Measurements from ENCODE around the gene ACER1.

Gene ACER1

DNA sequence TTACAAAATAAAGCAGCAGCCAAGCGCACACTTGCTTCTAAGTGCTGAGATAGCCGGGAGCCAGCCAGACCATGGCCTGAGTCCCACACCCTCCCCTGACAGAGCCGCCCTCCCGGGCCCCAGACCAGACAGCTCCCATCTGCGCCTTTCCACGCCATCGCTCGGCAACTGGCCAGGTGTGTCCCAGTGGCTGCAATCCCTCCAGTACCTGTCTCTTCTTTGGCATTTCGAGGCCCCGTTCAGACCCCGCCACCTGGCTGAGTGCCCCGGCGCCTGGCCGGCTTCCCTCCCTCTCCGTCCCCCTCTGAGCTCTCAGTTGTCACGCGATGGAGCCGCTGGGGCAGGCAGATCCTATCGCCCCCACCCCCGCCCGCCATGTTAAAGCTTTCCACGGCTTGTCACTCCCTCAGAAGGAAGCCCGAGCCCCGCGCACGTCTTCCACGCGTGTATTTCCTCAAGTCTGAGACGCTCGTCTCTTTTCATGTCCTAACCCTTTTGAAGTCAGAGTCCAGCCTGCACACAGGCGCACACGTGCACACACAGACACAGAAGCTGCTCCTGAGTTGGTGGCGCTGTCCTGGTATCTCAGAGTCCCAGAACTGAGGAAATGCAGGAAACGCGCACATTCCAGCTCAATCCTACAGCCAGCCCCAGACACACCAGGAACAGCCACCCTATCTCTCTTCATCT lies 61.5 kb downstream of the ACER1 start:
- TF ChIP-seq, protein P1, sequence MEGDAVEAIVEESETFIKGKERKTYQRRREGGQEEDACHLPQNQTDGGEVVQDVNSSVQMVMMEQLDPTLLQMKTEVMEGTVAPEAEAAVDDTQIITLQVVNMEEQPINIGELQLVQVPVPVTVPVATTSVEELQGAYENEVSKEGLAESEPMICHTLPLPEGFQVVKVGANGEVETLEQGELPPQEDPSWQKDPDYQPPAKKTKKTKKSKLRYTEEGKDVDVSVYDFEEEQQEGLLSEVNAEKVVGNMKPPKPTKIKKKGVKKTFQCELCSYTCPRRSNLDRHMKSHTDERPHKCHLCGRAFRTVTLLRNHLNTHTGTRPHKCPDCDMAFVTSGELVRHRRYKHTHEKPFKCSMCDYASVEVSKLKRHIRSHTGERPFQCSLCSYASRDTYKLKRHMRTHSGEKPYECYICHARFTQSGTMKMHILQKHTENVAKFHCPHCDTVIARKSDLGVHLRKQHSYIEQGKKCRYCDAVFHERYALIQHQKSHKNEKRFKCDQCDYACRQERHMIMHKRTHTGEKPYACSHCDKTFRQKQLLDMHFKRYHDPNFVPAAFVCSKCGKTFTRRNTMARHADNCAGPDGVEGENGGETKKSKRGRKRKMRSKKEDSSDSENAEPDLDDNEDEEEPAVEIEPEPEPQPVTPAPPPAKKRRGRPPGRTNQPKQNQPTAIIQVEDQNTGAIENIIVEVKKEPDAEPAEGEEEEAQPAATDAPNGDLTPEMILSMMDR (conservative IDR thresholded peaks at IDR 0.05; ENCODE audit: low read length), result peak; percentile 37; the same call in 1 of the 2 replicates
- peak; percentile 89 for DNase-seq (ENCODE audit: low read depth)
- peak overlapping the region; percentile 51 for H3K4me3 ChIP-seq (ENCODE audit: low read length)

DNA sequence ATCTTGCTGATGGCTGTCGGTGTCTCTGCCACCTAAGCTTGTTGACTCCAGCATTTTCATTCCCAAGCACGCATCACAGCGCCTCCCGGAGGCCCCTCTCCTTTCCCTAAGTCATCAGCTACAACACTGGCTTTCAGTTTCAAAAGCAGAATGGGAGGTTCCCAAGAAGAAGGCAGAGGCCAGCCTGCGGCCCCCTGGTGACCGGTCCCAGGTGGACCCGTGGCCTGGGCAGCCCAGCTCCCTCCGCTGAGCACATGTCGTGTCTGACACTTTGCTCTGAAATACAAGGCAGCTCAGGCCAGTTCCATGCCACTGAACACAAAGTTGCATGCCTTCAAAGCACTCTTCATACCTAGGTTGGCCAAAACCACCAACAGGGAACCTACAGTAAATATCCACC lies 62.2 kb downstream of the ACER1 start:
- peak overlapping the region; percentile 51 for H3K4me3 ChIP-seq (ENCODE audit: low read length)
- TF ChIP-seq, protein P1 (conservative IDR thresholded peaks at IDR 0.05; ENCODE audit: low read length), result peak; percentile 43
- peak; percentile 44 for DNase-seq (ENCODE audit: low read depth)

DNA sequence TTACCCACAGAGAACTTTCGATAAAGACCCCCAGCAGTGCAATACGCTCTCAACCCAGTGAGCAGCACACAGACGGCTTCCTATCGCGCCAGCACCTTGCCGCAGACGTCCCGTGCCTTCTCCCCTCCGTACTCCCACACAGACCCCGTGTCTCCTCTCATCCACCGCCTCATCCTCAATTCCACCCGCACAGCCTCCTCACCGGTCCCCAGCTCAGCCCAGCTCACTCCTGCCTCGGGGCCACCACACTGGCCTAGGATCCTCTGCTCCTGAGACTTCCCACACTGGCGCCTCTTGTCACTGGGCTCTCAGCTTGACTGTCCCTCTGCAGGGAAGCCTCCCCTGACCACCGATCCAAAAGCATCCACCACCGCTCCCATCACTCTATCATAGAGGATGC lies 62.6 kb downstream of the ACER1 start:
- peak overlapping the region; percentile 51 for H3K4me3 ChIP-seq (ENCODE audit: low read length)
- TF ChIP-seq, protein P1 (conservative IDR thresholded peaks at IDR 0.05; ENCODE audit: low read length), result no peak
- no peak for DNase-seq (ENCODE audit: low read depth)

DNA sequence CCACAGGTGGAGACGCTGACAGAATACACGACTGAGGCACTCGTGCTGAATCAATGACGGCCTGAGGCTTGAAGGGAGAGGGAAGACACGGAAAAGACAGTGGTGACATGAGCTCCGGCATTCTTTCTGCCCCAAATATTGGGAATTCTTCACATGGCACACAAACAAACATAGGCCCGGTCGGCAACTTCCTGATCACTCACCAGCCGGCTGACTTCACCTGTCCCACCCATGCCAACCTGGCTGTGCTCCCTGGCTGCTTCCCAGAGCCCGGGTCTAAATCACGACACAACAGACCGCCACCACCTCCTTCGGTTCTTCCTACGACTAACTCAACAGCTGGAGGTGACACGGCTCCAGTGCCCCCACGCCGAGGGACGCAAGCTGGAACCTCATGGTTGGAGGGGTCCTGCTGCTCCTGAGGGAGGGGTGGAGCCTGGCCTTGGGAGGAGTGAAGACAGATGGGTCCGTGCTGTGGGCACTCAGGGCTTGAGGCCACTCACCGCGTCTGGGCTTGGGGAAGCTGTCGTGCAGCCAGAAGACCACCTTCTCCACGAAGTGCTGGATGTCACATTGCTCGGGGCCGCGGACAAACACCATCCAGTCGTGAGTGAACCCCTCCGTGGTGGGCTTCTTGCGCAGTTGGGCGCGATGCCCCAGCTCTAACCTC lies 63.2 kb downstream of the ACER1 start:
- TF ChIP-seq, protein P1 (conservative IDR thresholded peaks at IDR 0.05; ENCODE audit: low read length), result no peak
- no peak overlapping the region for H3K4me3 ChIP-seq (ENCODE audit: low read length)
- DNase-seq (ENCODE audit: low read depth), result no peak

DNA sequence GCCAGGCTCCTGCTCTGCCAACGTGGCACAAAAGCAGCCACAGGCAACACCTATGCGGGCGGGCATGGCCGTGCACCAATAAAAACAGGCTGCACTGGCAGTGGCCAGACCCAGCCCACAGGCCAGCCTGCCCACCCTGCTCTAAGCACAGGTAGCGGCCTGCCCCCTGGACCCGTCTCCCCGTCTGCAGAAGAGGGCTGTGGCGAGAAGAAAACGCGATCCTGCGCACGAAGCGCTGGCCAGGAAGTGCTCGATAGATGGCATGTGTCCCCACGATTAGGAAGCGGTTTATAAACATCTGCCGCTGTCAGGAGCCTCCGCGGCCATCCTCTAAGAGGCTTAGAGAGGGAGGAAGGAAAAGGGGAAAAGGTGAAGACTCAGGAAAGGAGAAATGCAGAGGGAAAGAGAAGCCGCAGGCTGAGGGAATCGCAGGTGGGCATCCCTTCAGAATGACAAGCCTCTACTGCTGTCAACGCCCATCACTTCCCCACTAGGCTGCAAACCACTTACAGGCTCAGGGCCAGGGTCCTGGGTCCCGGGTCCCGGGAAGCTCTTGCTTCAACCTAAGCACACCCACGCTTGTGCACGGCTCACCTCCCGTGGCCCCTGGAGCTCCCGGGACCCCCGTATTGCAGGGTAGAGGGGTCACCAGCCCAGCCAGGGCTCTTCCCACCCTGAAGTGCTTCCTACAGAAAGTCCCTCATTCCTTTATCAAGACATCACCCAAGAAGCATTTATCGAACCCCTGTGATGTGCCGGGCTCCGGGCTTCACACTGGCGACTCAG lies 64.1 kb downstream of the ACER1 start:
- TF ChIP-seq, protein P1 (conservative IDR thresholded peaks at IDR 0.05; ENCODE audit: low read length), result no peak
- no peak for DNase-seq (ENCODE audit: low read depth)
- H3K4me3 ChIP-seq (ENCODE audit: low read length), result no peak overlapping the region

DNA sequence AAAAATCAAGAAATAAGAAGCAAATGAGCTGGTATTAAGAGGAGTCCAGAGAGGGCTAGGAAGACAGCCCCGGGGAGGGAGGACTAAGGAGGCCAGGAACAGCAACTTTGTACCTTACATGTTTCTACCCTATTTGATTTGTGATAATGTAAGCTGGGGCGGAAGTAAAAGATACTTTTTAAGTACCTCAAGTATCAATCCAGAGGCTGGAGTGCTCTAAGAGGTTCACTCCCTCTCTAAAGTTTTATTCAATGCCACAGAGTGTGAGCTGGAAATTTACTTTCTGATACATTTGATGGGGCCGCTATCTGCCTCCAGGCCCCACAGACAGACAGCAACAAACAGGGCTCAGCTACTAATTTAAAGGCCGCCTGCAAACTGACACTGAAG lies 65.0 kb downstream of the ACER1 start:
- H3K4me3 ChIP-seq (ENCODE audit: low read length), result no peak overlapping the region
- DNase-seq (ENCODE audit: low read depth), result no peak
- TF ChIP-seq, protein P1 (conservative IDR thresholded peaks at IDR 0.05; ENCODE audit: low read length), result no peak
